Mesenchymal stem cell (in vitro differentiated cells and primary cell): ENCODE data around the gene SLC12A6. TPM values are rescaled to one million over a fixed set of nuclear protein-coding genes. Genes with fewer than 3 reads are reported as not detected.

ENCODE experiments used
- small RNA-seq: library from polyadenylated mRNA; stranded (forward); fragments of <200 nt; extraction: miRNeasy Mini kit (QIAGEN cat#:217004); gene quantifications from one replicate; pipeline ENCODE3, GENCODE V24; 2013; ENCODE audit warnings: low read depth

The SLC12A6 gene

Small RNA genes lying within 50 kb of the gene (small RNA-seq; reads per million reads assigned to genes)
- gene MIR1233-1 = not detected
- gene RF00019 = not detected
